K562 (cell line): Measurements from ENCODE around the gene TRIM4. TPM values are rescaled to one million over a fixed set of nuclear protein-coding genes. Genes with fewer than 3 reads are reported as not detected.

Experiments used
- ATAC-seq: fragments of 200-7000 bp; cut with Tn5 transposase; 3 replicates; pipeline ENCODE4 v1.9.1; 2020; ENCODE audit warnings: moderate library complexity
- BruUV-seq: library from RNA; stranded (reverse); fragments of 400-500 nt; replicated peaks from 2 replicates; lab custom pipeline; 2021; lab: Mats Ljungman, UMichigan
- CTCF ChIA-PET: fragments of 300-600 bp; formaldehyde crosslinking; extraction: SDS; loops from one replicate; lab custom pipeline; 2021; ENCODE audit warnings: low intra/inter-chr PET ratio; lab: Yijun Ruan, JAX
- POLR2A ChIA-PET: fragments of 300-600, 350-650 bp; sonication (Branson Sonifier 250); formaldehyde crosslinking; extraction: SDS; loops from one replicate; lab custom pipeline; 2021; ENCODE audit warnings: antibody characterized with exemption, inconsistent platforms; lab: Yijun Ruan, JAX
- DNase-seq, 4 experiments: peaks; one replicate each; pipeline versions ENCODE4 v3.0.0 to v3.0.0-alpha.2; 2011 to 2018; ENCODE audit warnings: low spot score in 3 of 4, mixed read lengths in 3 of 4; ENCODE audit errors: extremely low read depth in 1 of 4
- FAIRE-seq: peaks from 2 replicates; lab custom pipeline; 2011; peaks lifted over from hg19 to GRCh38; lab: Jason Lieb, UNC
- H2AFZ ChIP-seq: 2 replicates; pipeline ENCODE4 v1.6.0; 2011; ENCODE audit warnings: low read depth, low read length, control low read depth, inconsistent platforms
- H3K27ac ChIP-seq: fragments of 200-600 bp; 3 replicates; pipeline ENCODE4 v1.8.0; 2011; ENCODE audit warnings: low read depth, mild to moderate bottlenecking, control low read depth, inconsistent platforms, low read length, moderate library complexity, mixed read lengths; ENCODE audit errors: extremely low read depth
- H3K27me3 ChIP-seq, 2 experiments: fragments of 300-600 bp in 1 of 2; 2 replicates in 1 of 2; 3 replicates in 1 of 2; pipeline versions ENCODE4 v1.6.0 to v1.8.0; 2011; ENCODE audit warnings: inconsistent platforms in 2 of 2, low read length in 2 of 2, mild to moderate bottlenecking in 1 of 2, mixed read lengths in 1 of 2, moderate library complexity in 1 of 2; ENCODE audit not compliant: control insufficient read depth in 2 of 2, insufficient read depth in 2 of 2
- H3K36me3 ChIP-seq: fragments of 300-600 bp; 3 replicates; pipeline ENCODE4 v1.8.0; 2011; ENCODE audit warnings: mild to moderate bottlenecking, low read length, inconsistent platforms; ENCODE audit not compliant: control insufficient read depth, insufficient read depth
- H3K4me1 ChIP-seq, 2 experiments: fragments of 200-600 bp in 1 of 2; replicated peaks in 1 of 2; 2 replicates in 1 of 2; 3 replicates in 1 of 2; pipeline versions ENCODE4 v1.5.1 to v1.8.0; 2011; ENCODE audit warnings: inconsistent platforms in 2 of 2, low read length in 2 of 2, mild to moderate bottlenecking in 1 of 2, mixed read lengths in 1 of 2, moderate library complexity in 1 of 2; ENCODE audit not compliant: control insufficient read depth in 2 of 2, insufficient read depth in 2 of 2
- H3K4me2 ChIP-seq: 2 replicates; pipeline ENCODE4 v1.6.1; 2011; ENCODE audit warnings: low read length, control low read depth, inconsistent platforms, mixed read lengths; ENCODE audit not compliant: insufficient read depth
- H3K4me3 ChIP-seq: fragments of 200-600 bp; sonication (generic), shearing (Covaris generic); 2 replicates; pipeline ENCODE4 v1.5.1; 2016; ENCODE audit warnings: control low read depth, inconsistent platforms
- H3K79me2 ChIP-seq: fragments of 200-600 bp; 3 replicates; pipeline ENCODE4 v1.8.0; 2011; ENCODE audit warnings: low read length, inconsistent platforms; ENCODE audit not compliant: control insufficient read depth, insufficient read depth
- H3K9ac ChIP-seq, 2 experiments: 2 replicates each; pipeline versions ENCODE4 v1.6.0 to v1.6.1; 2011; ENCODE audit warnings: low read depth in 2 of 2, low read length in 2 of 2, control low read depth in 1 of 2, inconsistent platforms in 1 of 2, mild to moderate bottlenecking in 1 of 2, mixed read lengths in 1 of 2; ENCODE audit not compliant: insufficient read depth in 1 of 2
- H3K9me1 ChIP-seq: one replicate; pipeline ENCODE4 v1.6.0; 2011; ENCODE audit warnings: inconsistent platforms, mild to moderate bottlenecking, low read length, moderate library complexity; ENCODE audit not compliant: control insufficient read depth, insufficient read depth
- H3K9me3 ChIP-seq: replicated peaks from 2 replicates; pipeline ENCODE4 v1.5.1; 2011; ENCODE audit warnings: low read depth, low read length, inconsistent platforms; ENCODE audit not compliant: control insufficient read depth, insufficient read depth
- H4K20me1 ChIP-seq: replicated peaks from 2 replicates; pipeline ENCODE4 v1.6.1; 2011; ENCODE audit warnings: low read length, inconsistent platforms, mixed read lengths; ENCODE audit not compliant: control insufficient read depth, insufficient read depth
- ATF7 ChIP-seq: fragments of 450-650 bp; IDR thresholded peaks from 2 replicates; pipeline ENCODE4 v1.7.1; 2014; ENCODE audit warnings: mild to moderate bottlenecking, moderate library complexity
- BHLHE40 ChIP-seq: IDR thresholded peaks from 2 replicates; pipeline ENCODE4 v1.6.1; 2011; ENCODE audit warnings: low read length, improper control_type of control experiment
- GATA2 ChIP-seq: sonication (generic); formaldehyde crosslinking; IDR thresholded peaks from 2 replicates; pipeline ENCODE4 v1.4.0; 2020; ENCODE audit warnings: mild to moderate bottlenecking, missing genetic modification reagents
- MYBL2 ChIP-seq, 2 experiments: fragments of 450-650 bp in 1 of 2; sonication (generic) in 1 of 2; formaldehyde crosslinking in 1 of 2; IDR thresholded peaks; 2 replicates each; pipeline versions ENCODE4 v1.6.1 to v1.8.1; 2017 to 2022; ENCODE audit warnings: borderline replicate concordance in 1 of 2, inconsistent platforms in 1 of 2, low read depth in 1 of 2, mild to moderate bottlenecking in 1 of 2, missing genetic modification reagents in 1 of 2, moderate library complexity in 1 of 2
- NONO ChIP-seq, 2 experiments: fragments of 200-400 bp in 1 of 2; fragments of 450-650 bp in 1 of 2; formaldehyde crosslinking in 1 of 2; IDR thresholded peaks; 2 replicates each; pipeline ENCODE4 v1.6.1; 2017; ENCODE audit warnings: low read depth in 2 of 2, mild to moderate bottlenecking in 2 of 2, moderate library complexity in 2 of 2, low read length in 1 of 2
- NR2C2 ChIP-seq, 2 experiments: fragments of 200-800 bp in 1 of 2; sonication (Bioruptor generic) in 1 of 2; sonication (generic) in 1 of 2; formaldehyde crosslinking in 1 of 2; IDR thresholded peaks; 2 replicates each; pipeline versions ENCODE4 v1.6.1 to v1.8.0; 2016 to 2022; ENCODE audit warnings: mild to moderate bottlenecking in 1 of 2, missing compliant biosample characterization in 1 of 2, missing genetic modification characterization in 1 of 2, missing genetic modification reagents in 1 of 2
- PATZ1 ChIP-seq: fragments of 250-450 bp; sonication (Bioruptor Pico); IDR thresholded peaks from 2 replicates; pipeline ENCODE4 v1.5.0; 2020; ENCODE audit warnings: mild to moderate bottlenecking, borderline replicate concordance
- POLR2AphosphoS5 ChIP-seq: IDR thresholded peaks from 2 replicates; pipeline ENCODE4 v1.6.1; 2011; ENCODE audit warnings: mild to moderate bottlenecking, low read depth, low read length, moderate library complexity; ENCODE audit not compliant: control insufficient read depth, insufficient read depth
- SNRNP70 ChIP-seq: fragments of 200-400 bp; formaldehyde crosslinking; optimal IDR thresholded peaks from 2 replicates; pipeline ENCODE3; 2017; ENCODE audit warnings: low read depth, low read length
- SPI1 ChIP-seq: IDR thresholded peaks from 2 replicates; pipeline ENCODE4 v1.6.1; 2011; ENCODE audit warnings: low read depth, low read length, control low read depth, borderline replicate concordance
- ZC3H11A ChIP-seq: IDR thresholded peaks from 2 replicates; pipeline ENCODE4 v1.6.1; 2012; ENCODE audit warnings: low read depth, low read length, improper control_type of control experiment
- ZFP30 ChIP-seq: fragments of 250-450 bp; sonication (Bioruptor Pico); IDR thresholded peaks from 2 replicates; pipeline ENCODE4 v1.8.0; 2022; ENCODE audit warnings: moderate library complexity, mild to moderate bottlenecking, inconsistent platforms, borderline replicate concordance
- ZFPM2 ChIP-seq: fragments of 250-450 bp; sonication (Bioruptor Pico); IDR thresholded peaks from 2 replicates; pipeline ENCODE4 v1.5.1; 2022; ENCODE audit warnings: mild to moderate bottlenecking
- ZNF766 ChIP-seq: fragments of 200-800 bp; sonication (Bioruptor generic); conservative IDR thresholded peaks from 2 replicates; pipeline ENCODE4 v1.6.1; 2016; ENCODE audit warnings: missing genetic modification characterization, missing compliant biosample characterization
- WGBS: fragments of 100-300 bp; shearing (Covaris generic); methylation state at CpG from one replicate; pipeline ENCODE4 v1.1.6; 2016; ENCODE audit warnings: low coverage, mixed read lengths; ENCODE audit not compliant: insufficient coverage; ENCODE audit errors: missing lambda C conversion rate; 5-methylcytosine and 5-hydroxymethylcytosine counted together
- in situ Hi-C: fragments of 300-500 bp; cut with MboI; formaldehyde crosslinking; loops from 4 replicates; pipeline ENCODE4 v1.15.0; 2018; ENCODE audit warnings: inconsistent platforms, mixed read lengths
- intact Hi-C: fragments of 100-400 bp; cut with micrococcal nuclease; formaldehyde crosslinking; loops from 2 replicates; pipeline ENCODE4 v1.14.2; 2022
- polyA plus RNA-seq, 8 experiments: library from polyadenylated mRNA; depleted of rRNA in 4 of 8; stranded (reverse) in 5 of 8; unstranded in 3 of 8; fragments of >200 nt; fragmentation: Nextera tagmentation in 2 of 8; fragmentation: Illumina TruSeq in 1 of 8; extraction: Ambion mirVana in 2 of 8; extraction: Trizol in 1 of 8; gene quantifications; 2 replicates each; pipeline versions ENCODE4 v1.2.1 to v1.2.3, GENCODE V29; 2011 to 2014; ENCODE audit warnings: inconsistent platforms in 1 of 8, missing spikeins in 1 of 8
- total RNA-seq, 7 experiments: library from RNA; depleted of rRNA in 6 of 7; stranded (reverse); fragments of >200 nt in 6 of 7; fragmentation: Illumina TruSeq in 2 of 7; extraction: Trizol in 2 of 7; gene quantifications; 2 replicates each; pipeline versions ENCODE4 v1.2.1 to v1.2.3, GENCODE V29; 2011 to 2021; ENCODE audit warnings: low replicate concordance in 1 of 7
- TF ChIP-seq, protein P1 (sequence below), 3 experiments: IDR thresholded peaks in 2 of 3; conservative IDR thresholded peaks in 1 of 3; 2 replicates each; pipeline ENCODE4 v1.5.1; 2011 to 2012; ENCODE audit warnings: low read length in 3 of 3, mild to moderate bottlenecking in 3 of 3, control low read depth in 2 of 3, improper control_type of control experiment in 1 of 3, inconsistent platforms in 1 of 3, low read depth in 1 of 3, mixed read lengths in 1 of 3, moderate library complexity in 1 of 3; ENCODE audit not compliant: insufficient read depth in 2 of 3
- TF ChIP-seq, protein P2 (sequence below): fragments of 250-450 bp; sonication (Bioruptor Pico); IDR thresholded peaks from 2 replicates; pipeline ENCODE4 v1.8.0; 2022; ENCODE audit warnings: inconsistent platforms

Gene TRIM4
- total and polyA plus RNA-seq, 9 of the 15 experiments (the other 6 are each of a cell fraction or from before 2014, with no cell fraction given) = 6.2 to 28.3 (median 22.4) TPM

GRCh38 chr7:99876491-99876890 is 42.8 kb downstream of the TRIM4 start:
- H3K27ac ChIP-seq = no peak overlapping the region
- no TSS peak for BruUV-seq
- peaks cover 10 to 23% of the 10 kb centered on the region in 2 experiments; a peak in 4 of 5 replicates for H3K27me3 ChIP-seq
- no peaks in the 10 kb centered on the region for H3K36me3 ChIP-seq
- no peaks in the 10 kb centered on the region for H3K9me3 ChIP-seq
- H3K9me1 ChIP-seq = no peaks in the 10 kb centered on the region
- WGBS = 0% methylated on average over 5 of the region's 5 CpGs
- no peak overlapping the region for H2AFZ ChIP-seq
- no peaks in the 10 kb centered on the region for H3K79me2 ChIP-seq
- ATAC-seq (peak; percentile 90), DNase-seq (peak in 2 of 4 experiments; percentile 32 to 43), FAIRE-seq (peak; percentile 66)
- CTCF ChIA-PET = interaction anchor here (0.6 kb wide), 1 partner anchor 560 kb away, joined by 4 read pairs; no protein-coding TSS in a partner anchor
- no peak overlapping the region for H3K9ac ChIP-seq
- H3K4me1 ChIP-seq = no peaks in the 10 kb centered on the region; a peak in 1 of 5 replicates
- POLR2A ChIA-PET = interaction anchor here (0.7 to 1.2 kb wide), 3 partner anchors 29 to 266 kb away, joined by 3 read pairs; partner anchors contain the start of gene TRIM4
- no peak overlapping the region for H3K4me3 ChIP-seq
- no peak overlapping the region for H3K4me2 ChIP-seq
- H4K20me1 ChIP-seq = no peaks in the 10 kb centered on the region
- in situ Hi-C loops = no loop called here
- intact Hi-C loops = loop anchor here (5.0 kb wide), 1 partner anchor 244 kb away; no protein-coding TSS in a partner anchor
- no peak for TF ChIP-seq BHLHE40
- TF ChIP-seq SPI1 = peak; percentile 99
- TF ChIP-seq MYBL2 (IDR thresholded peaks at IDR 0.05; ENCODE audit: low read depth) = no peak
- no peak for TF ChIP-seq MYBL2 (CRISPR knock-in tag; IDR thresholded peaks at IDR 0.05; ENCODE audit: borderline replicate concordance)
- TF ChIP-seq, protein P1, sequence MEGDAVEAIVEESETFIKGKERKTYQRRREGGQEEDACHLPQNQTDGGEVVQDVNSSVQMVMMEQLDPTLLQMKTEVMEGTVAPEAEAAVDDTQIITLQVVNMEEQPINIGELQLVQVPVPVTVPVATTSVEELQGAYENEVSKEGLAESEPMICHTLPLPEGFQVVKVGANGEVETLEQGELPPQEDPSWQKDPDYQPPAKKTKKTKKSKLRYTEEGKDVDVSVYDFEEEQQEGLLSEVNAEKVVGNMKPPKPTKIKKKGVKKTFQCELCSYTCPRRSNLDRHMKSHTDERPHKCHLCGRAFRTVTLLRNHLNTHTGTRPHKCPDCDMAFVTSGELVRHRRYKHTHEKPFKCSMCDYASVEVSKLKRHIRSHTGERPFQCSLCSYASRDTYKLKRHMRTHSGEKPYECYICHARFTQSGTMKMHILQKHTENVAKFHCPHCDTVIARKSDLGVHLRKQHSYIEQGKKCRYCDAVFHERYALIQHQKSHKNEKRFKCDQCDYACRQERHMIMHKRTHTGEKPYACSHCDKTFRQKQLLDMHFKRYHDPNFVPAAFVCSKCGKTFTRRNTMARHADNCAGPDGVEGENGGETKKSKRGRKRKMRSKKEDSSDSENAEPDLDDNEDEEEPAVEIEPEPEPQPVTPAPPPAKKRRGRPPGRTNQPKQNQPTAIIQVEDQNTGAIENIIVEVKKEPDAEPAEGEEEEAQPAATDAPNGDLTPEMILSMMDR (IDR thresholded peaks at IDR 0.05 in 2 of 3, conservative IDR thresholded peaks at IDR 0.05 in 1 of 3; ENCODE audit: insufficient read depth in 2 of 3, low read depth in 1 of 3, low read length in 3 of 3) = peak; percentile 40 to 60 (median 48); a peak in 5 of 6 replicates
- no peak for TF ChIP-seq POLR2AphosphoS5
- TF ChIP-seq SNRNP70 = no peak
- 0 out of 2 replicates have a peak, but pooled peaks have one; percentile 20 for TF ChIP-seq ATF7
- peak; percentile 80 for TF ChIP-seq GATA2
- no peak for TF ChIP-seq PATZ1
- TF ChIP-seq NR2C2 (CRISPR knock-in tag; IDR thresholded peaks at IDR 0.05) = no peak
- no peak for TF ChIP-seq NR2C2 (tag; IDR thresholded peaks at IDR 0.05)
- TF ChIP-seq, protein P2, sequence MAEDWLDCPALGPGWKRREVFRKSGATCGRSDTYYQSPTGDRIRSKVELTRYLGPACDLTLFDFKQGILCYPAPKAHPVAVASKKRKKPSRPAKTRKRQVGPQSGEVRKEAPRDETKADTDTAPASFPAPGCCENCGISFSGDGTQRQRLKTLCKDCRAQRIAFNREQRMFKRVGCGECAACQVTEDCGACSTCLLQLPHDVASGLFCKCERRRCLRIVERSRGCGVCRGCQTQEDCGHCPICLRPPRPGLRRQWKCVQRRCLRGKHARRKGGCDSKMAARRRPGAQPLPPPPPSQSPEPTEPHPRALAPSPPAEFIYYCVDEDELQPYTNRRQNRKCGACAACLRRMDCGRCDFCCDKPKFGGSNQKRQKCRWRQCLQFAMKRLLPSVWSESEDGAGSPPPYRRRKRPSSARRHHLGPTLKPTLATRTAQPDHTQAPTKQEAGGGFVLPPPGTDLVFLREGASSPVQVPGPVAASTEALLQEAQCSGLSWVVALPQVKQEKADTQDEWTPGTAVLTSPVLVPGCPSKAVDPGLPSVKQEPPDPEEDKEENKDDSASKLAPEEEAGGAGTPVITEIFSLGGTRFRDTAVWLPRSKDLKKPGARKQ (CRISPR knock-in tag) = no peak
- no peak for TF ChIP-seq NONO (IDR thresholded peaks at IDR 0.05; ENCODE audit: low read depth in 2 of 2, low read length in 1 of 2)
- no peak for TF ChIP-seq ZFPM2 (CRISPR knock-in tag)
- TF ChIP-seq ZNF766 (CRISPR knock-in tag) = no peak
- TF ChIP-seq ZC3H11A = no peak
- no peak for TF ChIP-seq ZFP30 (CRISPR knock-in tag)
